HepG2 (cell line): ENCODE results near the gene GAN. TPM values are rescaled to one million over a fixed set of nuclear protein-coding genes. Genes with fewer than 3 reads are reported as not detected.

Experiments used
- NKX3-1 ChIP-seq: sonication (generic); formaldehyde crosslinking; IDR thresholded peaks from 2 replicates; pipeline ENCODE4 v1.5.0; 2020; ENCODE audit warnings: missing genetic modification reagents
- PITX1 ChIP-seq: sonication (generic); formaldehyde crosslinking; IDR thresholded peaks from 2 replicates; pipeline ENCODE4 v1.5.1; 2020; ENCODE audit warnings: mild to moderate bottlenecking, missing genetic modification reagents
- POGZ ChIP-seq: sonication (generic); formaldehyde crosslinking; IDR thresholded peaks from 2 replicates; pipeline ENCODE4 v1.4.0; 2020; ENCODE audit warnings: mild to moderate bottlenecking, missing genetic modification reagents
- ZBTB33 ChIP-seq: sonication (generic); formaldehyde crosslinking; IDR thresholded peaks from 2 replicates; pipeline ENCODE4 v1.4.0; 2020; ENCODE audit warnings: missing genetic modification reagents
- ZBTB40 ChIP-seq, 2 experiments: fragments of 450-650 bp in 1 of 2; sonication (generic) in 1 of 2; formaldehyde crosslinking in 1 of 2; IDR thresholded peaks; 2 replicates each; pipeline versions ENCODE4 v1.6.1 to v1.8.0; 2016 to 2022; ENCODE audit warnings: antibody characterized with exemption in 1 of 2, mild to moderate bottlenecking in 1 of 2, missing genetic modification reagents in 1 of 2
- ZMYM4 ChIP-seq: sonication (generic); formaldehyde crosslinking; IDR thresholded peaks from 2 replicates; pipeline ENCODE4 v1.8.1; 2023; ENCODE audit warnings: mild to moderate bottlenecking, missing genetic modification reagents
- ZNF350 ChIP-seq: sonication (generic); formaldehyde crosslinking; IDR thresholded peaks from 2 replicates; pipeline ENCODE4 v1.4.0; 2020; ENCODE audit warnings: mild to moderate bottlenecking, low read depth, missing genetic modification reagents, borderline replicate concordance
- ZNF841 ChIP-seq: sonication (generic); formaldehyde crosslinking; IDR thresholded peaks from 2 replicates; pipeline ENCODE4 v1.8.1; 2023; ENCODE audit warnings: missing genetic modification reagents, borderline replicate concordance
- ZSCAN12 ChIP-seq: sonication (generic); formaldehyde crosslinking; IDR thresholded peaks from 2 replicates; pipeline ENCODE4 v1.9.0; 2021; ENCODE audit warnings: mild to moderate bottlenecking, missing genetic modification reagents
- polyA plus RNA-seq, 8 experiments: library from polyadenylated mRNA; depleted of rRNA in 3 of 8; stranded (reverse) in 7 of 8; unstranded in 1 of 8; fragments of >200 nt; fragmentation: Illumina TruSeq in 4 of 8; extraction: Trizol in 4 of 8; gene quantifications; 2 replicates each; pipeline versions ENCODE4 v1.2.1 to v1.2.3, GENCODE V29; 2011 to 2016; ENCODE audit warnings: low read depth in 4 of 8, missing spikeins in 1 of 8, mixed read lengths in 1 of 8; ENCODE audit not compliant: insufficient read depth in 1 of 8
- total RNA-seq, 5 experiments: library from RNA; depleted of rRNA; stranded (reverse); fragments of >200 nt; fragmentation: Illumina TruSeq; extraction: Trizol; gene quantifications; 2 replicates each; pipeline ENCODE4 v1.2.3, GENCODE V29; 2016; ENCODE audit warnings: low read depth in 1 of 5

Gene GAN
- total and polyA plus RNA-seq, 2 of the 13 experiments (the other 11 are each of a cell fraction or from before 2014, with no cell fraction given) = 4.3 to 11.0 TPM

- TF ChIP-seq ZNF350 (CRISPR knock-in tag) = peak; percentile 87; the same call in 1 of the 2 replicates
- no peak for TF ChIP-seq ZNF841 (CRISPR knock-in tag)
- TF ChIP-seq ZBTB40 (IDR thresholded peaks at IDR 0.05) = no peak
- no peak for TF ChIP-seq ZBTB40 (CRISPR knock-in tag; IDR thresholded peaks at IDR 0.05)
- TF ChIP-seq ZBTB33 = peak; percentile 73
- no peak; the same call in 1 of the 2 replicates for TF ChIP-seq NKX3-1 (CRISPR knock-in tag)
- 0 out of 2 replicates have a peak, but pooled peaks have one; percentile 66 for TF ChIP-seq ZMYM4 (CRISPR knock-in tag)
- TF ChIP-seq POGZ = peak; percentile 57; the same call in 1 of the 2 replicates
- TF ChIP-seq PITX1 (CRISPR knock-in tag) = peak; percentile 82; the same call in 1 of the 2 replicates
- no peak for TF ChIP-seq ZSCAN12 (CRISPR knock-in tag)
These were observed 89.0 kb downstream of the GAN start (continued) for GRCh38 chr16:81403601-81404391.
